Mammary epithelial cell (primary cell): ENCODE results near the gene CCDC7.

Experiments used
- EZH2 ChIP-seq: IDR thresholded peaks from 2 replicates; pipeline ENCODE4 v1.6.1; 2012; ENCODE audit warnings: low read length, inconsistent platforms, borderline replicate concordance
- TF ChIP-seq, protein P1 (sequence below), 2 donors: IDR thresholded peaks in 1 of 2; conservative IDR thresholded peaks in 1 of 2; 2 replicates each; pipeline ENCODE4 v1.5.1; 2011 to 2012; ENCODE audit warnings: inconsistent platforms in 2 of 2, low read length in 2 of 2, mild to moderate bottlenecking in 2 of 2, control low read depth in 1 of 2, low read depth in 1 of 2; ENCODE audit not compliant: insufficient read depth in 1 of 2; ENCODE audit errors: extremely low read depth in 1 of 2

DNA sequence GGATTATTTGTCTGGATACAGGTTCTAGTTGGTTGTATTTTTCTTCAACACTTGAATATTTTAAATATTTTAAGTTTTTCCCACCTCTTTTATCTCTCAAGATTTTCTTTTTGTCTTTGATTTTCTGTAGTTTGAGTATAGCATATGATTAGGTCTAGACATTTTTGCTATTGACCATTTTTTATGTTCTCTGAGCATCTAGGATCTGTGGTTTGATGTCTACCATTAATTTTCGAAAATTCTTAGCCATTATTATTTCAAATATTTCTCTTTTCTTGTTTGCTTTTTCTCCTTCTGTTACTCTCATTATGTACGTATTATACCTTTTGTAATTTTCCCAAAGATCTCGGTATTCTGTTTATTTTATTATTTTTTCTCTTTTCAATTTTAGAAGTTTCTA, 293.0 kb downstream of the CCDC7 start:
- TF ChIP-seq, protein P1, sequence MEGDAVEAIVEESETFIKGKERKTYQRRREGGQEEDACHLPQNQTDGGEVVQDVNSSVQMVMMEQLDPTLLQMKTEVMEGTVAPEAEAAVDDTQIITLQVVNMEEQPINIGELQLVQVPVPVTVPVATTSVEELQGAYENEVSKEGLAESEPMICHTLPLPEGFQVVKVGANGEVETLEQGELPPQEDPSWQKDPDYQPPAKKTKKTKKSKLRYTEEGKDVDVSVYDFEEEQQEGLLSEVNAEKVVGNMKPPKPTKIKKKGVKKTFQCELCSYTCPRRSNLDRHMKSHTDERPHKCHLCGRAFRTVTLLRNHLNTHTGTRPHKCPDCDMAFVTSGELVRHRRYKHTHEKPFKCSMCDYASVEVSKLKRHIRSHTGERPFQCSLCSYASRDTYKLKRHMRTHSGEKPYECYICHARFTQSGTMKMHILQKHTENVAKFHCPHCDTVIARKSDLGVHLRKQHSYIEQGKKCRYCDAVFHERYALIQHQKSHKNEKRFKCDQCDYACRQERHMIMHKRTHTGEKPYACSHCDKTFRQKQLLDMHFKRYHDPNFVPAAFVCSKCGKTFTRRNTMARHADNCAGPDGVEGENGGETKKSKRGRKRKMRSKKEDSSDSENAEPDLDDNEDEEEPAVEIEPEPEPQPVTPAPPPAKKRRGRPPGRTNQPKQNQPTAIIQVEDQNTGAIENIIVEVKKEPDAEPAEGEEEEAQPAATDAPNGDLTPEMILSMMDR (conservative IDR thresholded peaks at IDR 0.05 in 1 of 2, IDR thresholded peaks at IDR 0.05 in 1 of 2; ENCODE audit: extremely low read depth in 1 of 2, insufficient read depth in 1 of 2, low read depth in 1 of 2, low read length in 2 of 2): no peak
- no peak for TF ChIP-seq EZH2
